Sigmoid colon (tissue), 7 donors: ENCODE measurements around the gene SNRPD3. TPM values are rescaled to one million over a fixed set of nuclear protein-coding genes. Genes with fewer than 3 reads are reported as not detected.
A peak's percentile ranks its signal among the peaks of the same experiment; 100 is the strongest.

Experiments used
- DNase-seq: peaks from one replicate; pipeline ENCODE4 v3.0.0-alpha.2; 2019
- H3K27ac ChIP-seq, 4 donors: fragments of 200-600 bp; sonication (generic); one replicate each; pipeline ENCODE4 v1.5.1; 2016 to 2019; ENCODE audit warnings: mild to moderate bottlenecking in 1 of 4
- H3K27me3 ChIP-seq, 3 donors: fragments of 200-600 bp; sonication (generic); one replicate each; pipeline ENCODE4 v1.5.1; 2019; ENCODE audit warnings: mild to moderate bottlenecking in 1 of 3
- H3K36me3 ChIP-seq, 4 donors: fragments of 200-600 bp; sonication (generic); one replicate each; pipeline ENCODE4 v1.5.1; 2016 to 2019
- H3K4me1 ChIP-seq, 4 donors: fragments of 200-600 bp; sonication (generic); one replicate each; pipeline ENCODE4 v1.5.1; 2017 to 2019
- H3K4me3 ChIP-seq, 4 donors: fragments of 200-600 bp; sonication (generic); one replicate each; pipeline ENCODE4 v1.5.1; 2017 to 2019; ENCODE audit warnings: mild to moderate bottlenecking in 2 of 4, moderate library complexity in 1 of 4
- H3K9me3 ChIP-seq, 4 donors: fragments of 200-600 bp in 3 of 4; sonication (generic) in 3 of 4; one replicate each; pipeline versions ENCODE4 v1.5.1 to v1.6.1; 2013 to 2019
- CTCF ChIP-seq, 4 experiments: fragments of 450-650 bp in 3 of 4; fragments of 200-600 bp in 1 of 4; IDR thresholded peaks; one replicate each; pipeline ENCODE4 v1.5.1; 2016 to 2019; ENCODE audit warnings: antibody characterized with exemption in 4 of 4, mild to moderate bottlenecking in 3 of 4, moderate library complexity in 2 of 4
- EP300 ChIP-seq, 4 donors: sonication (generic); formaldehyde crosslinking; IDR thresholded peaks; one replicate each; pipeline ENCODE4 v1.6.1; 2017; ENCODE audit warnings: antibody characterized with exemption in 4 of 4
- POLR2A ChIP-seq, 2 donors: fragments of 450-650 bp; IDR thresholded peaks; one replicate each; pipeline ENCODE4 v1.6.1; 2016; ENCODE audit warnings: antibody characterized with exemption in 2 of 2, mild to moderate bottlenecking in 2 of 2, moderate library complexity in 2 of 2
- POLR2AphosphoS5 ChIP-seq, 4 donors: sonication (generic); formaldehyde crosslinking; IDR thresholded peaks; one replicate each; pipeline ENCODE4 v1.6.1; 2017; ENCODE audit warnings: antibody characterized with exemption in 4 of 4
- WGBS, 2 donors: extraction: QIAGEN DNeasy Blood & Tissue Kit; methylation state at CpG; one replicate each; pipeline ENCODE4 v1.1.7; 2013; 5-methylcytosine and 5-hydroxymethylcytosine counted together
- intact Hi-C: fragments of 100-400 bp; cut with DNase I; formaldehyde crosslinking; loops from one replicate; pipeline ENCODE4 v1.15.1; 2023
- polyA plus RNA-seq, 3 donors: library from polyadenylated mRNA; stranded (reverse); fragments of 200-250 nt; gene quantifications; one replicate each; pipeline ENCODE4 v1.2.3, GENCODE V29; 2013
- total RNA-seq, 4 donors: library from RNA; depleted of rRNA; stranded (reverse); fragments of >200 nt; gene quantifications; one replicate each; pipeline ENCODE4 v1.1.0, GENCODE V29; 2016
- donor health status: healthy with polysubstance abuse.
- donor health status: Bipolar disorder and iron deficiency.
- donor health status: healthy.

The SNRPD3 gene
- total and polyA plus RNA-seq, 7 donors = 104 to 159 (median 140) TPM

DNA sequence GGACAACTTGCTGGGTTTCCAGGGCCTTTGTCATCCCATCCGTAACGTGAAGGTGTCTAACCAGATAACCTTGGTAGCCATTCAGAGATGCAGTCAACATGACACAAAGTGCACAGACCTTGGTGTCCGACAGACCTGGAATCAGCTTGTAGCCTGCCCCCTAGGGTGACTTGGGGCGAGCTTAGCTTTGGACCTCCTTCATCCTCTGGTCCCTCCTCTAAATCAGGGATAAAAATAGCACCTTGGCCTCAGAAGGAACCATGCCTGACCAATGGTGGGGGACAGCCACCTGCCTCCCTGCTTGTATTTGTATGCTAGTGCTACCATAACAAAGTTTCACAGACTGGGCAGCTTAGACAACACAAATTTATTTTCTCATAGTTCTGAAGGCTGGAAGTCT is 3.7 kb downstream of the SNRPD3 start:
- peaks cover 0 to 47% (median 12%) of the 10 kb centered on the region in 4 donors for H3K36me3 ChIP-seq
- no peak overlapping the region for H3K27ac ChIP-seq
- H3K9me3 ChIP-seq = no peaks in the 10 kb centered on the region
- H3K27me3 ChIP-seq = no peaks in the 10 kb centered on the region
- peaks cover 0 to 39% (median 27%) of the 10 kb centered on the region in 4 donors for H3K4me1 ChIP-seq
- no peak for TF ChIP-seq POLR2A (IDR thresholded peaks at IDR 0.05)
- no peak for TF ChIP-seq CTCF (IDR thresholded peaks at IDR 0.05)
- TF ChIP-seq POLR2AphosphoS5 (IDR thresholded peaks at IDR 0.05) = no peak
- TF ChIP-seq EP300 (IDR thresholded peaks at IDR 0.05) = no peak
- no peak for DNase-seq
- no peak overlapping the region for H3K4me3 ChIP-seq
- WGBS, 2 donors = 74 to 81% methylated on average over 4 of the region's 4 CpGs
- intact Hi-C loops = no loop called here

- TF ChIP-seq CTCF (IDR thresholded peaks at IDR 0.05) = no peak
- no peak for TF ChIP-seq POLR2AphosphoS5 (IDR thresholded peaks at IDR 0.05)
- TF ChIP-seq EP300 (IDR thresholded peaks at IDR 0.05) = no peak
- no peak for TF ChIP-seq POLR2A (IDR thresholded peaks at IDR 0.05)
- peaks cover 0 to 47% (median 24%) of the 10 kb centered on the region in 4 donors for H3K4me1 ChIP-seq
- no peak for DNase-seq
Measured at GRCh38 chr22:24563246-24563645, 7.4 kb downstream of the SNRPD3 start.

DNA sequence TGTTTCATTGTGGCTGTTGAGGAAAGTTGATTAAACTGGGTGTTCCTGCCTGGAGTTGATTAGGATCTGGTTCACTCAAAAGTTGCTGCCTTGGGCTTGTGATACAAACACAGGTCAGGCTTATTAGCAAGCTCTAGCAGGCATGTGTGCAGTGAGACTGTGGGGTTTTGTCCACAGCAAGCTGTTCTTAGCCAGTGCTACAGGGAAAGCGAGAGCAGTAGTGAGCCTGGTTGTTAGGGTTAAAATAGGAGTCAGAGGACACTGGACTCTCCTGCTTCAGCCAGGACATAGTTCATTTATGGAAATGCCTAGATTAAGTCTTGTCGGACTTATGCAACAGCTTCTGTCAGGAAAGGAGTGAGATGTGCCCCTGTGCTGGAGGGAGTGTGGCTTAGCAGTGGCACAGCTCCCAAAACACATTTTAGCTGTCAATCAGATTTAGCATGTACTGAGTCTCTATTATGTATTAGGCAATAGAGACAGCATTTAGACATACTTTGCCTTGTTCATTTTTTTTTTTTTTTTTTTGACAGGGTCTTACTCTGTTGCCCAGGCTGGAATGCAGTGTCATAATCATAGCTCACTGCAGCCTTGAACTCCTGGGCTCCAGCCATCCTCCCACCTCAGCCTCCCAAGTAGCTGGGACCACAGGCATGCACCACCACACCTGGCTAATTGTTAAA is 8.7 kb downstream of the SNRPD3 start:
- Histone ChIP-seq H3K27me3 (no peaks in the 10 kb centered on the region), H3K9me3 (no peaks in the 10 kb centered on the region), H3K4me1 (peaks cover 0 to 38% (median 24%) of the 10 kb centered on the region in 4 donors), H3K4me3 (no peak overlapping the region), H3K36me3 (peaks cover 6 to 52% (median 11%) of the 10 kb centered on the region in 4 donors), H3K27ac (peak overlapping the region in 1 of 4 donors; percentile 64)
- intact Hi-C loops = no loop called here
- 79 to 90% methylated on average over 2 of the region's 2 CpGs for WGBS, 2 donors
- TF ChIP-seq POLR2AphosphoS5 (IDR thresholded peaks at IDR 0.05) (no peak), EP300 (IDR thresholded peaks at IDR 0.05) (no peak), POLR2A (IDR thresholded peaks at IDR 0.05) (no peak), CTCF (IDR thresholded peaks at IDR 0.05) (no peak)
- DNase-seq = no peak

More at GRCh38 chr22:24563246-24563645, 7.4 kb downstream of the SNRPD3 start:
- Histone ChIP-seq H3K36me3 (peaks cover 0 to 52% (median 5%) of the 10 kb centered on the region in 4 donors), H3K27me3 (no peaks in the 10 kb centered on the region), H3K27ac (no peak overlapping the region), H3K9me3 (no peaks in the 10 kb centered on the region), H3K4me3 (no peak overlapping the region)
- intact Hi-C loops = no loop called here
- 90 to 93% methylated on average over 2 of the region's 2 CpGs for WGBS, 2 donors

DNA sequence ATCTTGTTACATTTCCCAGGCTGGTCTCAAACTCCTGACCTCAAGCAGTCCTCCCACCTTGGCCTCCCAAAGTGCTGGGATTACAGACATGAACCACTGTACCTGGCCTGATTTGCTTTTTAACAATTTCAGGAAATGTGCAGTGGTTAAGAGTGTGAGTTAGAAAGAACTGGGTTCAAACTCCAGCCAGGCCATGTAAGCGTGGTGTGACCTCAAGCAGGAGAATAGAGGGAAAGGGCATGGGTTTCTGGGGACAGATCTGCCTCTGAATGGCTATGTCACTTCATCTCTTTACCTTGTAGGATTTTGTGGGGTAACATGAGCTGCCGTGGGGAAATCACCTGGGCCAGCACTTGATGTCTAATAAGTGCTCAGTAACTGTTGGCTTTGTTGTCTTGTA is 9.3 kb downstream of the SNRPD3 start:
- Histone ChIP-seq H3K4me3 (no peak overlapping the region), H3K27me3 (no peaks in the 10 kb centered on the region), H3K4me1 (peaks cover 0 to 36% (median 24%) of the 10 kb centered on the region in 4 donors), H3K9me3 (no peaks in the 10 kb centered on the region), H3K27ac (peak overlapping the region in 1 of 4 donors; percentile 64), H3K36me3 (peaks cover 6 to 52% (median 15%) of the 10 kb centered on the region in 4 donors)
- WGBS, 2 donors = 90% methylated on average over 2 of the region's 2 CpGs
- TF ChIP-seq POLR2A (IDR thresholded peaks at IDR 0.05) (no peak), EP300 (IDR thresholded peaks at IDR 0.05) (no peak), POLR2AphosphoS5 (IDR thresholded peaks at IDR 0.05) (no peak), CTCF (IDR thresholded peaks at IDR 0.05) (no peak)
- no peak for DNase-seq
- intact Hi-C loops = no loop called here
